ES-I3 (cell line): Measurements from ENCODE around the gene SCYL1.

Source experiments
- H3K36me3 ChIP-seq: 2 replicates; pipeline ENCODE4 v1.6.1; 2013; ENCODE audit warnings: mild to moderate bottlenecking, low read length, control low read depth, moderate library complexity; ENCODE audit not compliant: insufficient read depth
- H3K4me1 ChIP-seq: 2 replicates; pipeline ENCODE4 v1.6.1; 2013; ENCODE audit warnings: mild to moderate bottlenecking, control low read depth, low read length; ENCODE audit not compliant: insufficient read depth
- H3K9ac ChIP-seq: 2 replicates; pipeline ENCODE4 v1.6.1; 2013; ENCODE audit warnings: low read depth, mild to moderate bottlenecking, low read length, moderate library complexity
- H3K9me3 ChIP-seq: 2 replicates; pipeline ENCODE4 v1.6.1; 2013; ENCODE audit warnings: mild to moderate bottlenecking, low read length, moderate library complexity; ENCODE audit not compliant: control insufficient read depth, insufficient read depth

SCYL1 gene

DNA sequence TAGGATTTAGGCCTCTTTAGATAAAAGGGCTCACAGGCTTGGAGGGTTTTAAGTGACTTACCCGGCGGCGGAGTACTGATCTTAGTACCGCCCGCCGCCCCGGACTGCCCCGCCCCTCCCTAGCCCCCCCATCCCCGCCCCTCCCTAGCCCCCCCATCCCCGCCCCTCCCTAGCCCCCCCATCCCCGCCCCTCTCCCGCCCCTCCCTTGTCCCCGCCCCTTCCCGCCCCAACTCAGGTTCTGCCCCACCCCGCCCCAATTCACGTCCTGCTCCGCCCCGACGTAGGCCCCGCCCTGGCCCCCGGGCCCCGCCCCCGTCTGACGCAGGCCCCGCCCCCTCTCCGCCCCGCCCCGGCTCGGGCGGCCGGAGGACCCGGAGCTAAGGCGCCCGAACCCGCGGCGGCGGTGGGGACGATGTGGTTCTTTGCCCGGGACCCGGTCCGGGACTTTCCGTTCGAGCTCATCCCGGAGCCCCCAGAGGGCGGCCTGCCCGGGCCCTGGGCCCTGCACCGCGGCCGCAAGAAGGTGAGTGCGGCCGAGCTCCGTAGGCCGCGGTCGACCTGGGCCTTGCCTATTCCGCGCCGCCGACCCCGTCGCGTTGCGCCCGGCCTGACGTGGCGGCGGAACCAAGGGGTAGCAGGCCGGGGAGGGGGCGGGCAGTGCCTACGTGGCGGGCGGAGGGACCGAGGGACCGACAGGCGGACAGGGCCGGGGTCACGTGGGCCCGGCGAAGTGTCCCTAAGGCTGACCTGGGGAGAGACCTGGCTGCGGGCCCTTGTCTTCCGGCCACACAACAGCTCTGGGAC, at the start of gene SCYL1:
SCYL1 (plus strand) TSS at position 343 of the 805 bp plus-strand sequence; CDS start at position 414, 71 bp downstream.
- peaks cover 7% of the 10 kb centered on the region; the same call in 1 of the 2 replicates for H3K4me1 ChIP-seq
- H3K36me3 ChIP-seq = no peaks in the 10 kb centered on the region; the same call in 1 of the 2 replicates
- H3K9ac ChIP-seq = peak within 1 kb of the TSS; percentile 98

DNA sequence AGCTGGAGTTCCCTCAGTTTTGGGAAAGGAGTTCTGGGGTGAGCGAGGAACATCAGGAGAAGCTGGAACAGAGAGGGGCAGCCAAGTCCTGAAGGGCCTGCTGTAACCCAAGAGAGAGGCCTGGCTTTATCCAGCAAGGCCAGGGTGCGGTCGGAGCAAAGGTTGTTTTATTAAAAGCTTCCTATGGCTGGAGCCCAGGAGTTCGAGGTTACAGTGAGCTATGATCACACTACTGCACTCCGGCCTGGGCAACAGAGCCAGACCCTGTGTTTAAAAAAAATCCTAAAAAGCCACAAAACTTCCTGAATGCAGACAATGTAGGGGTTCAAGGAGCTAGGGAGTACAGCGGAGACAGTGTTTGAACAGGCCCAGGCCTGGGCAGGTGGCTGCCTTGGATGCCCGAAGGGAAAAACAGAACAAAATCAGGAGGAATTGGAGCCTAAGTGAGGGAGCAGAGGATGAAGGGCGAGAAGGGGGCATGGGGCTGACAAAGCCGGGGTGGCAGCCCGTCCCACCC, 48.2 kb upstream of the SCYL1 start:
- peak overlapping the region; percentile 96 for H3K9ac ChIP-seq
- no peaks in the 10 kb centered on the region for H3K36me3 ChIP-seq
- H3K9me3 ChIP-seq = no peaks in the 10 kb centered on the region
- peaks cover 20% of the 10 kb centered on the region for H3K4me1 ChIP-seq

More for the DNA sequence above, at the start of gene SCYL1:
- no peaks in the 10 kb centered on the region for H3K9me3 ChIP-seq

DNA sequence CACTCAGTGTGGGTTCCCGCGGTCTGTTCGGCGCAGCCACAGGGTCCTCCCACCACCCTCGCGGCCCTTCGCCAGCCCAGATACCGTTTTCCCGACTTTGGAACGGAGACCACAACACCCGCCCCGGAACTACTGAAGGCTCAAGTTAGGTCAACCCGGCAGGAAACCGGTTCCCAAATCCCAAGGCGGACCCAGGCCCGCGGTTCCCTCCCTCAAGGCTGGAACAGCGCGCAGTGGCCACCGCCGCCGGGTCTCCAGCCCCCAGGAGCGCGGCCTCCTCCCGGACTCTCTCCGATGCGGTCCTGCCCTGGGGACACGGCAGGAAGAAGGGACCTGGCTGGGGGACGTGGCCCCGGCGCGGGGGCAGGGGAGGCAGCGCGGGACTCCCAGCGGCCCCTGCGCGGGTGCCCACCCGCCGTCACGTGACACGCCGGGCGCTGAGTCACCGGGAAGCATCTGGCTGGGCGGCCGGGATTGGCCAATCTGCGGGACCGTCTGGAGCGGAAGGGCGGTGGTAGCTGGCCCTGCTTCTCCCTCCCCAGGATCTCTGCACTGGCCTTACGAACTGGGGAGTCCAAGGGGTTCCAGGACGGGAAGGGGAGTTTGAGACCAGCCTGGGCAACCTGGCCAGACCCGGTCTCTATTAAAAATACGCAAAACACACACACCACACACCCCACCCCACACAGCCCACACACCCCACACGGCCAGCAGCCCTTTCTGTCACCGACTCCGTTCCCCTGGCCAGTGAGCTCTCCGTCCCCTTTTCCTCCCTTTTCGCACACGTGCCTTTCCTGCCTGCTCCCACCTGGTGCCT, 47.5 kb upstream of the SCYL1 start:
- H3K9ac ChIP-seq = peak overlapping the region; percentile 96
- no peaks in the 10 kb centered on the region for H3K36me3 ChIP-seq
- peaks cover 14% of the 10 kb centered on the region for H3K4me1 ChIP-seq
- no peaks in the 10 kb centered on the region for H3K9me3 ChIP-seq

DNA sequence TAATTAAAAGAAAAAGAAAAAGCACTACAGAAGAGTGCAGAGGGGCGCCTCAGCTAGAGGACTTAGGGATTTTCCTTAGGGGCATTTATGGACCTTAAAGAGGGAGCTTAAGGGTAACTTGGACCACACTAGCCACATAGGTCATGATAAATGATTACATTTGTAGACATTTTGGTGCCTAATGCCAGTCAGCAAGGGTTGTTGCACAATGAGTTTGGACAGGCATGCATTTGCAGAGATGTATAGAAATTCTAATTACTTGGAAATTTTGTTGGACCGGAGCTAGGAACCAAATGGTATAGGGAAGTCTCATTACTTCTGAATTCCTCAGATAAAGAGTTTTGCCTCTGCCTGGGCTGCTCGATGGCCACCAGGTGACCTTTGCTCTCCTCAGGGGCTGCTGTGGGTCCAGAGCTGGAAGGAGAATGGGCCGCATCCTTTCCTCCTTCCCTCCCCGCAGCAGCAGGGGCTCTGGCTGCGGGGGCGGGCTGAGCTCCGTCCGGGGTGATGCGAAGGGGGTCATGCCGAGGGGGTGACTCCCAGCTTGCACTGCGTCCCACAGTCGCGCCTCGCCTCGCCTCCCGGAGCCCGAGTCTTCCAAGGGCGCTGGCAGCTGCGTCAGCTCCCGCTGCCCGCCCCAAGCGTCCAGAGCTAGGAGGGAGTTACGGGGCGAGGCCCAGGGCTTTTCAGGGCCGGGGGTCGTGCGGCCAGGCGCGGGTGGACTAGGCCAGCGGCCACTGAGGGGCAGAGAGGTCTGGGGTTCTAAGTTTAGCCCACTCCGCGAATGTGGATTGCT, 46.3 kb upstream of the SCYL1 start:
- Histone ChIP-seq H3K9me3 (no peaks in the 10 kb centered on the region), H3K4me1 (peaks cover 14% of the 10 kb centered on the region), H3K36me3 (no peaks in the 10 kb centered on the region), H3K9ac (peak overlapping the region; percentile 34; the same call in 1 of the 2 replicates)

DNA sequence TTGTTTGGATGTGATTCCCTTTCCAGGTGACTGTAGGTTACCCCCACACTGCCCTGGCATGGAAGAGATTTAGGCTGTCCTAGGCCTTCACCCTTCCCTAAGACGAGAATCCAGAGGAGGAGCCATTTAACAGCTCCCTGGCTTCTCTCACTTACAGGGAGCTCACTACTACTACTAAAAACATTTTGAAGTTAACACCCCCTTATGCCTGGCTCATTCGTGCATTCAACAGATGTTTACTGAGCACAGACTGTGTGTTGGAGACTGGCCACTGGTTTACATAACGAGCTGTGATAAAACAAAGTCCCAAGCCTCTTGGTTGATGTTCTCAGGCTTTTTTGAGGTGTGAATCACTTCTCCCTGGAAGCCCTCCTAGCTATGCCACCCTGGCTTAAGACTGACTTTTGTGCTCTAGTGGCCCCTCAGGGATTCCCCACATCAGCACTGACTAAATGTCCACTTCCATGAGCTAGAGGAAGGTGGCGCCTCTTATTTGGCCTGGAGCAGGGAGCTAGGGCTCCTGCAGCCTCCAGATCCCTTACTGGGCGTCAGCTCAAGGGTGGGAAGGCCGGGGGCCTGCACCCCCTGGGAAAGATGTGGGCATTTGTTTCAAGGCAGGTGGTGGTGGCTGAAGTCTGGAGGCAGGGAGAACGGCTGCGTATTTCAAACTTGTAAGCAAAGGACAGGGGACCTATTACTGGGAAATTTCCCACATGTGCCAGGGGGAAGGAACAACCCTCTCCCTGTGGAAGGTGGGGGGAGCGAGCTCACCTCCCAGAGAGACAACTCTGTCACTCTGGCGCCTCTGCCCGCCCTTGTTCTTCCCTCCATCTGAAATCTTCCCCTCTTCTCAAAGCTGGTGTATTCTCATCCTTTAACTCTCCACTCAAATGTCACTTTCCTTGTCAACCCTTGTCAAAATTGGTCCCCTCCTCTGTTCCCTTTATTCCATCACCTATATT, 45.4 kb upstream of the SCYL1 start:
- Histone ChIP-seq H3K9me3 (no peaks in the 10 kb centered on the region), H3K36me3 (no peaks in the 10 kb centered on the region), H3K4me1 (peaks cover 14% of the 10 kb centered on the region), H3K9ac (peak overlapping the region; percentile 34; the same call in 1 of the 2 replicates)

DNA sequence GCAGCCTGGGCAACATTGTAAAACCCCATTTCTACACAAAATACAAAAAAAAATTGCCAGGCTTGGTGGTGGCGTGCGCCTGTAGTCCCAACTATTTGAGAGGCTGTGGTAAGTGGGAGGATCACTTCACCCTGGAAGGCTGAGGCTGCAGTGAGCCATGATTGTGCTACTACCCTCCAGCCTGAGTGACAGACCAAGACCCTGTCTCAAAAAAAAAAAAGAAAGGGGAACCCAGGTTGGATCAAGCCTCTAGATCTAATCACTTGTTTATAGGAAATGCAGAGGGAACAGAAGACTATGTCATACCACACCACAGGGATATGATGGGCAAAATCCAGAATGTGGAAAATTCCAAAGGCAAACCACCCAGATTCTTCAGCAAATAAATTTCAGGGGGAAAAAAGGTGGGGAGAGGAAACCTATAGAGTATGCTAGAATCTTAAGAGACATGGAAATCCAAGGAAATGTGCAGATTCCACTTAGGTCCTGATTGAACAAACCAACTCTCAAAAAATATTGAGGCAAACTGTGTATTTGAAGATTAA, 42.5 kb upstream of the SCYL1 start:
- no peaks in the 10 kb centered on the region for H3K9me3 ChIP-seq
- no peaks in the 10 kb centered on the region for H3K36me3 ChIP-seq
- peaks cover 33% of the 10 kb centered on the region for H3K4me1 ChIP-seq
- H3K9ac ChIP-seq = no peak overlapping the region

DNA sequence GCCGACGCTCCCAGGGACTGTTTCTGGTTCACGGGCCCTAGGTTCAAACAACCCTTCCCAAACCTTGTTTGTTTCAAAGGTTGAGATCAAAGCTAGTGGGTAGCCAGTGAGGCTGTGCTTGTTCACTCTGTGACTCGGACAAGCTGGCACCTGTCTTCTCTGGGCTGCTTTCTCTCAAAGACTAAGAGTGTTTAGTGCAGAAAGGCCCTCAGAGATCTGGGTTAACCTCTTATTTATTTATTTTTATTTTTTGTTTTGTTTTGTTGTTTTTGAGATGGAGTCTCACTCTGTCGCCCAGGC, 39.0 kb upstream of the SCYL1 start:
- H3K36me3 ChIP-seq = no peaks in the 10 kb centered on the region
- H3K9me3 ChIP-seq = no peaks in the 10 kb centered on the region
- peaks cover 47% of the 10 kb centered on the region for H3K4me1 ChIP-seq
- peak overlapping the region; percentile 7; the same call in 1 of the 2 replicates for H3K9ac ChIP-seq

DNA sequence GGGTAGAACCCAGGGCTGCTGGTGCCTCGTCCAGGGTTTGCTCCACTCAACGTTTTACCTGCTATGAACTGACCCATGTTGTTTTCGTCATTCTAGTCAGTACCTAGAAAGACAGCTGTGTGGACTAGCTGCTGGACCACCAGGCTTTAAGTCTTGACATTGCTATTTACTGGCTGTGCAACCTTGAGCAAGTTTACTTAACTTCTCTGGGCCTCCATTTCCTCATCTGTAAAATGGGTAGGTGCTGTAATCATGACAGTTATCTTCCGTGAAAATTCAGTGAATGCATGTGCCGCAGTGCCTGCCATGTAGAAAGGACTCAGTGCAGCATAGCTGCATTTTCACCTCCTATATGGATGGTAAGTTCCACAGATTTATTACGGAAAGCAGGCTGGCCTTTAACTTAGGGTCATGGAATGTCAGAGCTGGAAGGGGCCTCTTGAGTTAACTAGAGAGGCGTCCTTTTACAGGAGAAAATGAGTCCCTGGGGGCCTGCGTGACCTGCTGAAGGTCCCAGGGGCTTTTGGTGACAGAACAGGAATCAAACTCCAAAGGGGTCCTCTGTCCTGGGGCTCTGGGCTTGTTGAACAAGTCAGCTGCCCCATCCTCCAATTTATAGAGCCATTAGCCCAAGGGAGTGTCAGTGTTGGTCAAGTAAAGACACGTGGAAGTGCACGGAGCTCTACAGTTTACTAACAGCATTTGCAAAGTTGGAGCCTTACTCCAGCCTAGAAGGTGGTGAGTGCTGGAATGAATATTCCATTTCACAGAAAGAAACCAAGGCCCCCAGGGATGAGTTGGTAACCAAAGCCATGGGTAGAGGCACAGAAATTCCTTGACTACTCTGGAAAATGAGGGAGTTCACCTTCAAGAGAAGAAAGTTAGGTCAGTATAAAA, 38.1 kb upstream of the SCYL1 start:
- Histone ChIP-seq H3K9me3 (no peaks in the 10 kb centered on the region), H3K9ac (no peak overlapping the region), H3K4me1 (peaks cover 56% of the 10 kb centered on the region), H3K36me3 (no peaks in the 10 kb centered on the region)

DNA sequence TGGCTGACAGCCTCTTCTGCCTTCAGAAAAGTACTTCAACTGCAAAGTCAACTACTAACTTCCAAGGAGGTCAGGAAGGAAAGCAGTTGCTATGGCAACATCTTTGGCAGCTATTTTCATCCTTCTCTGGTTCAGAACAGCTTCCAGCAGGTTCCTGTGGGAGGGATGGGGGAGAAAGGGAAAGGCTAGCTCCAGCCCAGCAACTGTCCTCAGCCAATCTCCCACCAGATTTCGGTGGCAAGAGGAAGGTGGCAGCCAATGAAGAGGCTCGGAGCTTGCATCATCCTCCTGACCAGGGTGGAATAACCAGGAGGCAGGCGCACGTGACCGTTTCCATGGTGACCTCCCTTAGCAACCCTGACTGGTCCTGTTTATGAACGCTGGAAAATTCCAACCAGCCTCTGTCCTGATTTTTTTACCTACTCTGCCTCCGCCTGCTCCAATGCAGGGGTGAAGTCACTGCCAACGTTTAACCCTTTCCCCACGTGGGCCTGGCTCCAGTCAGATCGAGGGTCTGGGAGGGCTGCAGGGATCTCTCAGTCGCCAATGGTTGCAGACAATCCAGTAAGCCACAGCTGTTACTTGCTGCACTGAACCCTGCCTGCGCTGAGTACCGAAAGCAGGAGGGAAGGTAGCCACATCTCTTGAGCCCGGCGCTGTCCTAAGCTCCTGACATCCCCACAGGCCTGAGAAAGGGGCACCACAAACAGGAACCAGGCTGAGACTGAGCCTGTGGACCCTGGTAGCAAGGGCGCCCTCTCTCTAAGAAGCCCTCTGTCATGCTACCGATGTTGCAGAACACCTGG, 37.2 kb upstream of the SCYL1 start:
- peak overlapping the region; percentile 23 for H3K9ac ChIP-seq
- peaks cover 64% of the 10 kb centered on the region for H3K4me1 ChIP-seq
- H3K9me3 ChIP-seq = no peaks in the 10 kb centered on the region
- no peaks in the 10 kb centered on the region for H3K36me3 ChIP-seq

DNA sequence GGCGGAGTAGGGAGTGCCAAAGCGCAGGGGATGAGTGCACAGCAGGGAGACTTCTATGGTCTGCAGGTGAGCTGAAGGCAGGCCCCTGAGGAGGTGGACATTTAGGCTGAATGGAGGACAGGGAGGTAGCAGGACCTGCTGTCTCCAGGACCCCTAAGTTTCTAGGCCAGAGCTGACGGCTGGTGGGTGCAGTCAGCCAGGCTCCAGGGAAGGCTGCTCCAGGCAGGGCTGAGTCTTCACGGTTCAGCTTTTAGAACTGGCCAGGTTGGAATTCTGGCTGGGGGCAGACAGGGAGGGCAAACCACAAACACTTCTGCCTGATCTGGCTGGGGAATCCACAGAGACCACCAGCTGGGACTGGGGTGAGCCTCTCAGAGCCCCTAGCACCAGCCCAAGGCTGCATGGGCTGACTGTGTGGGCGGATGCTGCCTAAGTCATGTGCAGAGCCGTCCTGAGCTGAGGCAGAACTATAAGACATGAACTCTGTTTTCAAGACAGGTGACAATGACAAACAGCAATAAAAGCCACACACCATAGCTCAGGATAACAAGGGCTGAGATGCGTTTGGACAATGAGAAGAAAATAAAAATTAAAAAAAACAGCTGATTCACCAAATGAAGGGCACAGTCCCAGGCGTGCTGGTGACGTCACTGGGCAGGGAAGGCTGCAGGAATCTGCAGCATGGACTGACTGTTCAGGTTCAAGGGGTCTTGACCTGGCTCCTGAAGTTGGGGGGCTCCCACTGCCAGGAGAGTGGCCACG, 36.4 kb upstream of the SCYL1 start:
- Histone ChIP-seq H3K4me1 (peaks cover 72% of the 10 kb centered on the region), H3K9me3 (no peaks in the 10 kb centered on the region), H3K9ac (peak overlapping the region; percentile 23), H3K36me3 (no peaks in the 10 kb centered on the region)

DNA sequence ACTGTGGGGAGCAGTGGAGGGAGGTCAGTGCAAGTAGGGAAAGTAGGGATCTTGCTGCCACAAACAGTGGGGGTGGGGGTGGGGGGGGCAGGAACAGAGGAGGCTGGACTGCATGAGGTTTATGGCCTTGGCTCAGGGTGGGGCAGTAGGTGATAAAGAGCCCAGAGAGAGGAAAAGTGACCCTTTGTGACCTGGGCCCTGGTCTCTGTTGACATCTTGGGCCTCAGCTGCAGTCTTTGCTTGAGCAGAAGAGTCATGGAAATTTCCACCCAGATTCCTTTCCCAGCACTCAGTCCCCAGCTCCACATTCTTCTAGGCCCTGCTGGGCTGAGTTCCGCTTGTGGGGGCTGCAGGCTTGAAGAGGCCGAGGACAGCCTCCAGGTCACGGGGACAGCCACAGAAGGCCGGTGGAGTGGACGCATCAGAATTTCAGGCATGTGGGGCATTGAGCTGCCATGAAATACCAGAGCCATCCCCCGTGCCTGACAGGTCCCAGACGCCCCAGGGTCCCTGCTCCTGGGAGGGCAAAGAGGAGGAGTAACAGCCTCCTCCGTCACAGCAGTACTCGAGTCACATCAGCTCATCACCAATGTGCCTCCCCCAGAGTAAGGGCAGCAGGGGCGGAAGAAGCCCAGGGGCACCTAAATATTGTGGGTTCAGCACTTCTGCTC, 35.7 kb upstream of the SCYL1 start:
- peaks cover 77% of the 10 kb centered on the region for H3K4me1 ChIP-seq
- H3K36me3 ChIP-seq = no peaks in the 10 kb centered on the region
- 0 out of 2 replicates have a peak overlapping the region, but pooled peaks have one; percentile 23 for H3K9ac ChIP-seq
- no peaks in the 10 kb centered on the region for H3K9me3 ChIP-seq
